GM19043 (cell line): ENCODE data around the gene PARVA.
"Not testable (repeated sequence)": the region's sequence is repeated elsewhere in the genome, so short reads cannot be mapped to it uniquely, and the experiment has no call there.

Source experiments
- ATAC-seq: cut with Tn5 transposase; IDR thresholded peaks from one replicate; pipeline ENCODE4 v1.9.1; 2021; ENCODE audit warnings: low read depth; ENCODE audit not compliant: unreplicated experiment

The PARVA gene

GRCh38 chr11:12494699-12495098, 117.3 kb downstream of the PARVA start:
- no peak for ATAC-seq

GRCh38 chr11:12496181-12497025, 119.0 kb downstream of the PARVA start:
- no peak for ATAC-seq

GRCh38 chr11:12497431-12497830, 120.1 kb downstream of the PARVA start:
- no peak for ATAC-seq

GRCh38 chr11:12499071-12499470, 121.7 kb downstream of the PARVA start:
- ATAC-seq = no peak

GRCh38 chr11:12502046-12502445, 124.7 kb downstream of the PARVA start:
- ATAC-seq = no peak

GRCh38 chr11:12503039-12503484, 125.7 kb downstream of the PARVA start:
- no peak for ATAC-seq

GRCh38 chr11:12503886-12504285, 126.5 kb downstream of the PARVA start:
- no peak for ATAC-seq

GRCh38 chr11:12505183-12505582, 127.8 kb downstream of the PARVA start:
- no peak for ATAC-seq

- ATAC-seq = no peak
These were observed 129.1 kb downstream of the PARVA start for GRCh38 chr11:12506404-12506921.

GRCh38 chr11:12507391-12507790, 130.0 kb downstream of the PARVA start:
- ATAC-seq = no peak

GRCh38 chr11:12508151-12508751, 130.9 kb downstream of the PARVA start:
- no peak for ATAC-seq

- no peak for ATAC-seq
These were observed 132.0 kb downstream of the PARVA start for GRCh38 chr11:12509371-12509770.

GRCh38 chr11:12512132-12512531, 134.8 kb downstream of the PARVA start:
- no peak for ATAC-seq

GRCh38 chr11:12512826-12513395, 135.5 kb downstream of the PARVA start:
- ATAC-seq = no peak

GRCh38 chr11:12516387-12517105, 139.2 kb downstream of the PARVA start:
- ATAC-seq = no peak

- ATAC-seq = no peak
These were observed 139.9 kb downstream of the PARVA start for GRCh38 chr11:12517306-12517705.

GRCh38 chr11:12517741-12518140, 140.4 kb downstream of the PARVA start:
- ATAC-seq = no peak

- ATAC-seq = no peak
These were observed 141.4 kb downstream of the PARVA start for GRCh38 chr11:12518606-12519385.

GRCh38 chr11:12520054-12520453, 142.7 kb downstream of the PARVA start:
- ATAC-seq = no peak

GRCh38 chr11:12520576-12520975, 143.2 kb downstream of the PARVA start:
- not testable (repeated sequence) for ATAC-seq
